Astrocyte (in vitro differentiated cells and primary cell): Measurements from ENCODE around the gene CNOT10. TPM values are rescaled to one million over a fixed set of nuclear protein-coding genes. Genes with fewer than 3 reads are reported as not detected.

Source experiments
- DNase-seq: peaks from one replicate; pipeline ENCODE4 v3.0.0-alpha.2; 2010; ENCODE audit warnings: low read depth
- FAIRE-seq: peaks from 2 replicates; lab custom pipeline; 2011; peaks lifted over from hg19 to GRCh38; lab: Jason Lieb, UNC
- H2AFZ ChIP-seq: 2 replicates; pipeline ENCODE4 v1.6.0; 2012; ENCODE audit warnings: low read depth, low read length, inconsistent platforms
- H3K27ac ChIP-seq: 2 replicates; pipeline ENCODE4 v1.5.1; 2011; ENCODE audit warnings: low read depth, low read length, inconsistent platforms
- H3K27me3 ChIP-seq: 2 replicates; pipeline ENCODE4 v1.6.0; 2011; ENCODE audit warnings: low read length, inconsistent platforms; ENCODE audit not compliant: insufficient read depth
- H3K36me3 ChIP-seq: 2 replicates; pipeline ENCODE4 v1.5.1; 2011; ENCODE audit warnings: low read length, inconsistent platforms; ENCODE audit not compliant: insufficient read depth
- H3K4me1 ChIP-seq: 2 replicates; pipeline ENCODE4 v1.5.1; 2011; ENCODE audit warnings: low read length, inconsistent platforms; ENCODE audit not compliant: insufficient read depth
- H3K4me2 ChIP-seq: 2 replicates; pipeline ENCODE4 v1.6.0; 2012; ENCODE audit warnings: low read length, inconsistent platforms
- H3K4me3 ChIP-seq: 2 replicates; pipeline ENCODE4 v1.5.1; 2011; ENCODE audit warnings: low read depth, mild to moderate bottlenecking, low read length, inconsistent platforms; ENCODE audit not compliant: insufficient read depth
- H3K79me2 ChIP-seq: 2 replicates; pipeline ENCODE4 v1.6.0; 2012; ENCODE audit warnings: mild to moderate bottlenecking, low read length, inconsistent platforms; ENCODE audit not compliant: insufficient read depth
- H3K9ac ChIP-seq: 2 replicates; pipeline ENCODE4 v1.6.0; 2012; ENCODE audit warnings: mild to moderate bottlenecking, low read length, inconsistent platforms
- H3K9me3 ChIP-seq: 2 replicates; pipeline ENCODE4 v1.5.1; 2012; ENCODE audit warnings: low read depth, mild to moderate bottlenecking, low read length, inconsistent platforms; ENCODE audit not compliant: insufficient read depth
- H4K20me1 ChIP-seq: 2 replicates; pipeline ENCODE4 v1.6.0; 2012; ENCODE audit warnings: low read length, inconsistent platforms; ENCODE audit not compliant: insufficient read depth
- H3K27ac Mint-ChIP-seq: one replicate; pipeline ENCODE4 v1.8.0; 2021; ENCODE audit warnings: mild to moderate bottlenecking, mixed read lengths; ENCODE audit not compliant: unreplicated experiment
- H3K27me3 Mint-ChIP-seq: one replicate; pipeline ENCODE4 v1.8.0; 2021; ENCODE audit warnings: low read depth, mixed read lengths; ENCODE audit not compliant: unreplicated experiment
- H3K36me3 Mint-ChIP-seq: one replicate; pipeline ENCODE4 v1.8.0; 2021; ENCODE audit warnings: low read depth, mixed read lengths; ENCODE audit not compliant: unreplicated experiment
- H3K4me1 Mint-ChIP-seq: one replicate; pipeline ENCODE4 v1.8.0; 2021; ENCODE audit warnings: low read depth, mixed read lengths; ENCODE audit not compliant: unreplicated experiment
- H3K4me3 Mint-ChIP-seq: one replicate; pipeline ENCODE4 v1.8.0; 2021; ENCODE audit warnings: mild to moderate bottlenecking, moderate library complexity, mixed read lengths; ENCODE audit not compliant: unreplicated experiment
- H3K9me3 Mint-ChIP-seq: one replicate; pipeline ENCODE4 v1.8.0; 2021; ENCODE audit warnings: mild to moderate bottlenecking, mixed read lengths; ENCODE audit not compliant: unreplicated experiment
- EZH2 ChIP-seq: IDR thresholded peaks from 2 replicates; pipeline ENCODE4 v1.6.1; 2012; ENCODE audit warnings: mild to moderate bottlenecking, low read length, inconsistent platforms; ENCODE audit not compliant: insufficient read depth
- total RNA-seq: library from RNA; stranded (reverse); gene quantifications from 2 replicates; pipeline ENCODE4 v1.2.1, GENCODE V29; 2021
- TF ChIP-seq, protein P1 (sequence below): IDR thresholded peaks from 2 replicates; pipeline ENCODE4 v1.5.1; 2011; ENCODE audit warnings: low read depth, mild to moderate bottlenecking, inconsistent platforms, low read length, moderate library complexity; ENCODE audit not compliant: insufficient read depth

The CNOT10 gene
- total RNA-seq, 1 donor from 2014 or later: 26.2 TPM

DNA sequence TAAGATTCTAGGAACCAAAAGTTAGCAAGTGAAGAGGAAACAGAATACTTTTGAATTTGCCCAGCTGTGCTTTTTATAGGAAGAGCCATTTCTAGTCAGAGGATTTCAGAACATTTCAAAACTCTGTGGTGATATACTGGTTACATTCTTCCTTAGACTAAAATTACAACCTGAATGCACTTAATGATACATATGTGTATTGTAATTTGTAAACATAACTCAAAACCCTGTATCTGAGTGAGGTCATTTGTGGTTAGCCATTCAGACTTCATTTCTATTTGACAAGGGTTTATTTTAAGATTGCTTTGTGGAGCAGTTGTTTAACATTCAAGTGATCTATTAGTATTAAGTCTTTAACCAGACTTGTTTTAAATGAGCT lies 73.4 kb downstream of the CNOT10 start:
- peaks cover 8% of the 10 kb centered on the region for H3K36me3 Mint-ChIP-seq
- no peak overlapping the region for H3K27ac ChIP-seq
- no peaks in the 10 kb centered on the region for H3K27me3 ChIP-seq
- no peaks in the 10 kb centered on the region for H3K9me3 Mint-ChIP-seq
- no peak for FAIRE-seq
- H3K36me3 ChIP-seq: peaks cover 4% of the 10 kb centered on the region
- no peaks in the 10 kb centered on the region for H4K20me1 ChIP-seq
- no peak overlapping the region for H3K4me3 ChIP-seq
- H3K4me1 ChIP-seq: no peaks in the 10 kb centered on the region
- no peaks in the 10 kb centered on the region for H3K9me3 ChIP-seq
- peak; percentile 44 for DNase-seq
- H2AFZ ChIP-seq: no peak overlapping the region
- H3K79me2 ChIP-seq: no peaks in the 10 kb centered on the region
- no peak overlapping the region for H3K4me2 ChIP-seq
- peaks cover 15% of the 10 kb centered on the region for H3K4me1 Mint-ChIP-seq
- no peak overlapping the region for H3K4me3 Mint-ChIP-seq
- no peaks in the 10 kb centered on the region for H3K27me3 Mint-ChIP-seq
- H3K9ac ChIP-seq: no peak overlapping the region
- no peak overlapping the region for H3K27ac Mint-ChIP-seq
- TF ChIP-seq EZH2: no peak
- TF ChIP-seq, protein P1, sequence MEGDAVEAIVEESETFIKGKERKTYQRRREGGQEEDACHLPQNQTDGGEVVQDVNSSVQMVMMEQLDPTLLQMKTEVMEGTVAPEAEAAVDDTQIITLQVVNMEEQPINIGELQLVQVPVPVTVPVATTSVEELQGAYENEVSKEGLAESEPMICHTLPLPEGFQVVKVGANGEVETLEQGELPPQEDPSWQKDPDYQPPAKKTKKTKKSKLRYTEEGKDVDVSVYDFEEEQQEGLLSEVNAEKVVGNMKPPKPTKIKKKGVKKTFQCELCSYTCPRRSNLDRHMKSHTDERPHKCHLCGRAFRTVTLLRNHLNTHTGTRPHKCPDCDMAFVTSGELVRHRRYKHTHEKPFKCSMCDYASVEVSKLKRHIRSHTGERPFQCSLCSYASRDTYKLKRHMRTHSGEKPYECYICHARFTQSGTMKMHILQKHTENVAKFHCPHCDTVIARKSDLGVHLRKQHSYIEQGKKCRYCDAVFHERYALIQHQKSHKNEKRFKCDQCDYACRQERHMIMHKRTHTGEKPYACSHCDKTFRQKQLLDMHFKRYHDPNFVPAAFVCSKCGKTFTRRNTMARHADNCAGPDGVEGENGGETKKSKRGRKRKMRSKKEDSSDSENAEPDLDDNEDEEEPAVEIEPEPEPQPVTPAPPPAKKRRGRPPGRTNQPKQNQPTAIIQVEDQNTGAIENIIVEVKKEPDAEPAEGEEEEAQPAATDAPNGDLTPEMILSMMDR: no peak

DNA sequence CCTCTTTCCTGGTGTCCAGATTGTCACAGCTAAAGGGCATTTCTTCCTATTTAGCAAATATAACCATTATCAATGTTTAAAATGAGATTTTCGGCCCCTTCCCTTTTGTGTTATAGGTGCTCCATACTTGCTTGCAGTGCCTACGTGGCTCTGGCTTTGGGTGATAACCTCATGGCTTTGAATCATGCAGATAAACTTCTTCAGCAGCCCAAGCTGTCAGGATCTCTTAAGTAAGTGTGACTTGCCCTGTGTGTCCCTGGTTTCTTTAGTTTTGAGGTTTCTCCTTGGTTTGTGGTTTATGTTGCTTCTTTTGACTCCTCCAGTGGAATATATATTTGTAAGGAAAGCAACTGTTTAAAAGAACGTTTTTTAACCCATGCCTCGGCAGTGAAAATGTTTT lies 74.4 kb downstream of the CNOT10 start:
- no peak for FAIRE-seq
- H3K27ac Mint-ChIP-seq: no peak overlapping the region

DNA sequence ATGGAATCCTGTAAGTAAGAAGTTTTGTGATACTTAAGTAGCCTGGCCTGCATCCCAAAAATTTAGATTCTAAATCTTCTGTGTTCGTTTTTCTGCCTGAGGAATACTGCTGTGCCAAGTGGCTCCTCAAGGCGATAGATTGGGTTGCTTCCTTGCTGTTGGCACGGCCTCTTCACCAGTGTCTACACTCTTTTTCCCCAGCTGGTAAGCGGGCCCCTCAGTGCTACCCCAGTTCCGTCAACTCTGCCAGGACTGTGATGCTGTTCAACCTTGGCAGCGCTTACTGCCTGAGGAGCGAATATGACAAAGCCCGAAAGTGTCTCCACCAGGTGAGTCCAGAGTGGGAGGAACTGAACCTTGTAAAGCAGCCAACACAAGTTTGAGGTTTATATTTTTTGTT lies 79.5 kb downstream of the CNOT10 start:
- H3K36me3 Mint-ChIP-seq: peaks cover 12% of the 10 kb centered on the region
- no peaks in the 10 kb centered on the region for H4K20me1 ChIP-seq
- H3K27ac Mint-ChIP-seq: no peak overlapping the region
- H3K27me3 ChIP-seq: no peaks in the 10 kb centered on the region
- H2AFZ ChIP-seq: no peak overlapping the region
- H3K9ac ChIP-seq: no peak overlapping the region
- peaks cover 2% of the 10 kb centered on the region for H3K4me1 Mint-ChIP-seq
- no peaks in the 10 kb centered on the region for H3K4me1 ChIP-seq
- no peak overlapping the region for H3K4me2 ChIP-seq
- H3K27me3 Mint-ChIP-seq: no peaks in the 10 kb centered on the region
- no peak for DNase-seq
- no peak overlapping the region for H3K27ac ChIP-seq
- no peaks in the 10 kb centered on the region for H3K79me2 ChIP-seq
- TF ChIP-seq, protein P1: no peak
- TF ChIP-seq EZH2: no peak
- H3K9me3 ChIP-seq: no peaks in the 10 kb centered on the region
- no peak for FAIRE-seq
- H3K36me3 ChIP-seq: peaks cover 13% of the 10 kb centered on the region
- no peaks in the 10 kb centered on the region for H3K9me3 Mint-ChIP-seq
- no peak overlapping the region for H3K4me3 Mint-ChIP-seq
- no peak overlapping the region for H3K4me3 ChIP-seq

More for the DNA sequence above, 74.4 kb downstream of the CNOT10 start:
- TF ChIP-seq, protein P1: no peak
- no peak for TF ChIP-seq EZH2
- Mint-ChIP-seq H3K27me3 (no peaks in the 10 kb centered on the region), H3K4me3 (no peak overlapping the region), H3K4me1 (peaks cover 15% of the 10 kb centered on the region), H3K9me3 (no peaks in the 10 kb centered on the region), H3K36me3 (peaks cover 7% of the 10 kb centered on the region)
- Histone ChIP-seq H3K4me3 (no peak overlapping the region), H3K9ac (no peak overlapping the region), H3K27ac (no peak overlapping the region), H3K4me1 (no peaks in the 10 kb centered on the region), H3K4me2 (no peak overlapping the region), H3K27me3 (no peaks in the 10 kb centered on the region), H3K79me2 (no peaks in the 10 kb centered on the region), H3K36me3 (peaks cover 5% of the 10 kb centered on the region), H4K20me1 (no peaks in the 10 kb centered on the region), H2AFZ (no peak overlapping the region), H3K9me3 (no peaks in the 10 kb centered on the region)
- no peak for DNase-seq
